HK-2 (cell line): Measurements from ENCODE around the gene ADGRD2.

Experiments used
- DNase-seq: peaks from one replicate; pipeline ENCODE4 v3.0.0-alpha.2; 2018; ENCODE audit not compliant: unreplicated experiment

The ADGRD2 gene

DNA sequence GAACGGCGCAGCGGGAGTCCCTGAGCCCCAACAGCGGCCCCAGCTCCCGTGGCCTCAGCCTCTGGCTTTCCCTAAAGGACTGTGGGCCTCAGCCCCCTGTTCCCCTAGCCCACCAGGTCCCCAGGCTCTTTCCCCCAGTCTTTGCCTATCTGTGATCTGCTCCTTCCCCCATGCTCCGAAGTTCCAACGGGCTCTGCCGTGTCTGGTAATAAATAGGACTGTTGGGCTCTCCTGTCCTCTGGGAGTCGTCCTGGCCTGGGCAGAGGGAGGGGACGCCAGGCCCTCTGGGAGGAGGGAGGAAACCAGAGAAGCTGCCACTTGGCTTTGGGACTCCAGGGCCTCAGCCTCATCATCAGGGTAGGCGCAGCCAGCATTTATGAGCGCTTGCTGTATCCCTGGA is 28.1 kb downstream of the ADGRD2 start:
- no peak for DNase-seq

- no peak for DNase-seq
These were observed 29.1 kb downstream of the ADGRD2 start for GRCh38 chr9:124479371-124479770.

GRCh38 chr9:124479947-124480620 is 29.8 kb downstream of the ADGRD2 start:
- no peak for DNase-seq

DNA sequence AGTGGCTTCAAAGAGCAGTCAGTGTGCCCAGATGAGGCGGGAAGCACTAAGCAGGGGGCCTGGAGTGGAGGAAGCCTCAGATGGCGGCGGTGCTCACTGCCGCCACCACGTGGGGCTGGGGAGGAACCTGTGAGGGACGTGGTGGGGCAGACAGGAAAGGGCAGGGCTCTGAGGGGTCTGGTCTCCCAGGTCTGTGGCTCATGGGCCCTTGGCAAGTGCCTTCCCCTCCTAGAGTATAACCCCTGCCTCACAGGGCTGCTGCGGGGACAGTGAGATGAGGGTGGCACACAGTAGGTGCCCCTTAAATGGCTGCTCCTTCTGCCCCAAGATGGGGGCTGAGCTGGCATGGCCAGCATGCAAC is 30.4 kb downstream of the ADGRD2 start:
- DNase-seq, result peak; percentile 36

- no peak for DNase-seq
These were observed 30.9 kb downstream of the ADGRD2 start for GRCh38 chr9:124481115-124481514.

GRCh38 chr9:124482431-124483031 is 32.3 kb downstream of the ADGRD2 start:
- no peak for DNase-seq

DNA sequence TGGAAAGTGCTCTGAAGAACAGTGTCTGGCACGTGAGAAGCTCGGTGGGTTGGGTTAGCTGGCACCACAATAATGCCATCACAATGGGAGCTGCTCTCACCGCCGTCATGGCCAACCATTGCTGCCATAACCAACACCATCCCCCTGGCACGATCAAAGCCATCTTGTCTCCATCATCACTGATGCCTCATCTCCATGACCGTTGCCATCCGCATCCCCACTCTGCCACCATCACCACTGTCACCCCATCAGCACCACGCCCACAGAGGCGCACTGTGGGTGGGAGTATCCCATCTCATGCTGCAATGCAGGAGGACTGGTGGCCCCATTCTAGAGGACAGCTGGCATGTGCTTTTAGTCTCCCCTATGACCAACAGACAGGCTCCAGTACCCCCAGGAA is 33.2 kb downstream of the ADGRD2 start:
- DNase-seq, result no peak

DNA sequence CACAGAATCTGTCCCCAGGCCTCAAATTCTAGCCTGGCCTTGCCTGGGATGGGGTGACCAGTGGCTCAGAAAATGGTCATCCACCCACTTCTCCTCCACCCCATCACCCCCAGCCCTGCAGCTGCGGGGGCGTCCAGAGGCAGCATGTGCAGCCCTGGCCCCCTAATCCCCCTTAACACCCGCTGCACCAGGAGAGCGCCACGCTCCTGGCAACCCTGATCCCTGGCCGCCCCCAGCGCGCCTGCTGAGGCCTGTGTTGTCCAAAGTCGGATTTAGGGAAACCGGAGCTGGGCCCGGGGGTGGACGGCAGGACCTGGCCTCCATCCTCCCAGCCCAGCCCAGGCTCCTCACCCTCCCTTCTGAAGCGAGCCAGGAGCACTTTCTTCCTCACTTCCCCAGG is 35.0 kb downstream of the ADGRD2 start:
- DNase-seq, result no peak

DNA sequence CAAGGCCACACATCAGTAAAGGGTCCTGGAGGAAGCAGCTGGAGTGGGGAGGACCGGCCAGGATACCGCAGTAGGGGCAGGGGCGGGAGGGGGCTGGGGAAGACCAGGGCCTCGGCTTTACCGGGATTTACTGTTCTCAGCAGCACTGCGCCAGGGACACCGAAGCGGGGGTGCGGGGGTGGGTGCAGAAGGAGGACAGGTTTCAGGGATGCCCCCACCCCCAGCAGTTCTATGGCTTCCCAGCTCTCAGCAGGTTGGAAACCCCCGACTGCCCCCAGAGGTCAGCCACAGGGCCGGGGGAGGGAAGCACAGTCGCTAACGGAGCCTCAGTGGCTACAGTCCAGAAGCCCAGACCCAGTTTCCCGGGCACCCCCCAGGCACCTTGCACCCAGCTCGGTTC is 35.7 kb downstream of the ADGRD2 start:
- no peak for DNase-seq

- DNase-seq, result no peak
These were observed 36.6 kb downstream of the ADGRD2 start for GRCh38 chr9:124486778-124487259.

DNA sequence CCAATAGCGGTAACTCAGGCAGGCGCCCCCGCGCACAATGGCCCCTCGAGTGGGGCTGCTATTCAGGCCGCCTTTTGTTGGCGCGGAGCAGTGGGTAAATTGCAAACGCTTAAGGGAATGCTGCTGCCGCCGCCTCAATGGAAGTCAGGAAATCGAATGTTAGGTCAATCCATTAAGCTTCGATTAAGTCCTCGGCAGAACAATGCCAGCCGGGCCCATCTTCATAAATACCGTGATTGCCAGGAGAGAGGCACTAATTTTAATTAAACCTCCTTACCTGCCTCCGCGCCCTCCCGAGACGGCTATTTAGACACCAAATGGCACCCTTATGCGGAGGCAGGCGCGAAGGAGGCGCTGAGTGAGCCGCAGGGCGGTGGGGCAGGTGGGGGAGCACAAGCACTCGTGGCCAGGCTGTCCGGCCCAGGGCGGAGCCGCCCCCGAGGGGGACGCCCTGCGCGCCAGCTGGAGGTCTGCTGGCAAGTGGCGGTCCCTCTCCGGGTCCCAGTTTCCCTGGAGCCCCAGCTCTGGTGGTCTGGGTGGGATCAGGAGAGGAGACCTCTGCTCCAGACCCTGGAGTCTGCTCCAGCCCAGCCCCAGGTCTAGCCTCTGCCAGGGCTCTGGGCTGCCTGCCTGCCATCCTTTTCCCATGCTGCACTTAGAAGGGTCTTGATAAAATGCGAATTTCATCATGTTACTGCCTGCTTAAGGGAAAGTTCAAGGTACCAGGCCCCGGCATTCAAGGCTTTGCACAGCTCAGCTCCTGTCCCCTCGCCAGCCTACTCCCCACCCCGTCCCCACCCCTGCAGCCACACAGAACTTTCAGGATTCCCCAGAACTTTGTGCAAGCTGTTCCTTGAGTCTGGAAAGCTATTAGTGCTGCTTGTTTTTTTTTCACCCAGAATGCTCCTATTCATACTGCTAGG is 37.3 kb downstream of the ADGRD2 start:
- DNase-seq, result no peak

- DNase-seq, result no peak
These were observed 38.5 kb downstream of the ADGRD2 start for GRCh38 chr9:124488641-124489210.

DNA sequence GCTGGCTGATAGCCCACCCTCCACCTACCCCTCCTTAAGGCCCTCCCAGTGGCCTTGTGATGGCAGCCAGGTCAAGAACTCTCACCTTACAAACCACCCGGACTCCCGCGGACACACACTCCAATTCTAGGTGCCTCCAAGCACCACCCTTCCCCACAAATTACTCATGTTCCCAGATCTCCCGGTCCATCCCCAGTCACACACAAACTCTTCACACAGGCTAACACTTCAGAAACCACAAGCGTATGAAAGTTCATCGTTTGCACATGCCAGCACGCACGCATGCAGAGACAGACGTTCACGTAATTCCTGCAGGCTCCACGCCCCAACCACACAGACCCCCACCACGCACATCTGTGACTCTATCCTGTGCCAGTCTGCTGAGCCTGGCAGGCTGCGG is 39.0 kb downstream of the ADGRD2 start:
- DNase-seq, result no peak

GRCh38 chr9:124490004-124490403 is 39.8 kb downstream of the ADGRD2 start:
- no peak for DNase-seq

DNA sequence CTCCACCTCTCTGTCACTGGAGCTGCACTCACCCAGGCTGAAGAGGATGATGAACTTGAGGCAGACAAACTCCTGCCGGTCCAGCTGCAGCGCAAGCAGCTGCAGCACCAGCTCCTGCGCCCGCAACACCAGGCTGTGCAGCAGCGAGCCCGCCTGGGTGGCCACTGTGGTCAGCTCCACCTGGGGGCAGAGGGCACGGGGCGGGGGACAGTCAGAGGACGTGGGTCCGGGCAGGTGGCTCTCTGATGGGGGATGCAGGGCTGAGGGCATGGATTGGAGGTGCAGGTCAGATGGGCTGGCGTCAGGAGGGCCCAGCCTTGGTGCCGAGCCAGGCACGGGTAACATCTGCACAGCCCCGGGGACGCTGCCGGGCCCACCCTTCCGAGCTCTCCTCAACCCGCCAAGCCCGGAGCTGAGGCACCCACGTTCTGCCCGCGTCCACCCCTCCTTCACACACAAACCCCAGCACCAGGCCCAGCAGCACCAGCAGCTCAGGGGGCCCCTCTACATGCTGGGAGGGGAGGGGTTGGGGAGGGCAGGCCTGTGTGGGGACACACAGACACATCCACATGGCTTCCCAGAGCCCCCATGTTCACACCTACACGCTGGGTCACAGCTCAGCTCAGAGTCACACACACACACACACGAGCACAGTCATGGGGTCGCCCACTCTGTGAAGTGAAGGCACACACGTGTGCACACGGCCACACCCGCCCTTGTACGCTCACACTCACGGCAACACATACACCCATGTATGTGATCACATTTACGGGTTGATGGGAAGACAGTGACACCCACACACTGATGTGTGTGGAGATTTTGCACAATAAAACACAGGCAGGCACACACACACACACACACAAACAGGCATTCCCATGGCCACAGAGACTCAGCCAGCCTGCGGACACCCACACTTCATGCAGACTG is 41.1 kb downstream of the ADGRD2 start:
- DNase-seq, result no peak

DNA sequence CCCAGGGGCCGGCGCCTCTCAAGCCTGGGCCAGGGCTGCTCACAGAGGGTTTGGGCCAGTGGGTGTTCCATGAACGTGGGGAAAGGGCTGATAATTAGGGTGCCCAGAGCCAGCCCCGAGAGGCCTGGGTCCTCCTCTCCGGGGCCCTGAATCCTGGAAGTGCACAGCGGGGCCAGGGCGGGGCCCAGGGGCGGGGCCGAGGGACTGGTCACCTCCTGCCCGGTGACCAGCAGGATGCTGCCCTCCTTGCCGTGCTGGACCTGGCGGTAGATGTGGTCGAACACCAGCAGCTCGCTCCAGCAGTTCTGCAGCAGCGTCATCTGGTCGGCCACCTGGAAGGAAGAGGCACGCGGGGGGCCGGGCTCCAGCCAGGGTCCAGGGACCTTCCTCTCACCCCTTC is 42.6 kb downstream of the ADGRD2 start:
- DNase-seq, result no peak

DNA sequence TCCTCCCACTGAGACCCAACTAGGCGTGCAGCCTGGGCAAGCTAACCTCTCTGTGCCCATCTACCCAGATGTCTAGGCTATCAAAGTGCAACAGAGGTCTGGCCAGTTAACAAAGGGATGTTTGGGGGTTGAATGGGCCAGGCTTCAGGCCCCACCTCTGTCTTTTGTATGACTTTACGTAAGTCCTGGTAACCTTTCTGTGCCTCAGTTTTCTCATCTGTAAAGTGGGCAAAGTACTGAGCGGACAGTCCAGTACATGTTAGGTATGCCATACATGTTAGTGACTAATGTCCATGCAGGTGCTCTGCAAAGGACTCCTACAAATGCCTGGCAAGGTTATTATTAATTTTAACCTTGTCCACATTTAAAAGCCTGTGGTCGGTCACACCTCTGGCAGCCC is 43.0 kb downstream of the ADGRD2 start:
- no peak for DNase-seq

- no peak for DNase-seq
These were observed 43.7 kb downstream of the ADGRD2 start for GRCh38 chr9:124493794-124494479.

GRCh38 chr9:124495126-124496074 is 45.1 kb downstream of the ADGRD2 start:
- DNase-seq, result no peak

- no peak for DNase-seq
These were observed 45.8 kb downstream of the ADGRD2 start for GRCh38 chr9:124496075-124496449.
